ENCODE measurements around the gene CD53.
"Not testable (repeated sequence)": the region's sequence is repeated elsewhere in the genome, so short reads cannot be mapped to it uniquely, and the experiment has no call there.

Gene CD53

DNA sequence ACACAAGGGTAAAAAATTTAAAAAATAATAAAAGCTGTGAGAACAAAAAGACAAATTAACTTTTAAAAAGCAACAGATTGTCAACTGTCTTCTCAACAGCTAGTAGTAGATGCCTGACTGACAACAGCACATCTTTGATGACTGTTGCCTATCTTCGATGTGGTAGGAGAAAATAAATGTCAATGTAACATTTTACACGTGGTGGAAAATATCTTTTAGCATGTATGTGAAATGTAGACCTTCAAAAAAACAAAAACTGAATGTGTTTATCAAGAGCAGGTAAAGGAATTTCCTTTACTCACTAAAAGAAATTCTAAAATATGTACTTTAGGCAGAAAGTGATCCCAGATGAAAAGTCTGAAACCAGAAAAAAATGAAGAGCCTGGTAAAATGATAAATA lies 42.9 kb downstream of the CD53 start:
- no peak for DNase-seq (ENCODE audit: low read depth in 1 of 2, low spot score in 1 of 2)

- DNase-seq (ENCODE audit: low read depth in 1 of 2, low spot score in 1 of 2): no peak
These were observed 43.3 kb downstream of the CD53 start for GRCh38 chr1:110916274-110916668.

- DNase-seq (ENCODE audit: low read depth in 1 of 2, low spot score in 1 of 2): no peak
These were observed 43.8 kb downstream of the CD53 start for GRCh38 chr1:110916669-110917306.

GRCh38 chr1:110918016-110918415 lies 45.1 kb downstream of the CD53 start:
- no peak for DNase-seq (ENCODE audit: low read depth in 1 of 2, low spot score in 1 of 2)

- no peak for DNase-seq (ENCODE audit: low read depth in 1 of 2, low spot score in 1 of 2)
These were observed 49.0 kb downstream of the CD53 start for GRCh38 chr1:110921953-110922352.

DNA sequence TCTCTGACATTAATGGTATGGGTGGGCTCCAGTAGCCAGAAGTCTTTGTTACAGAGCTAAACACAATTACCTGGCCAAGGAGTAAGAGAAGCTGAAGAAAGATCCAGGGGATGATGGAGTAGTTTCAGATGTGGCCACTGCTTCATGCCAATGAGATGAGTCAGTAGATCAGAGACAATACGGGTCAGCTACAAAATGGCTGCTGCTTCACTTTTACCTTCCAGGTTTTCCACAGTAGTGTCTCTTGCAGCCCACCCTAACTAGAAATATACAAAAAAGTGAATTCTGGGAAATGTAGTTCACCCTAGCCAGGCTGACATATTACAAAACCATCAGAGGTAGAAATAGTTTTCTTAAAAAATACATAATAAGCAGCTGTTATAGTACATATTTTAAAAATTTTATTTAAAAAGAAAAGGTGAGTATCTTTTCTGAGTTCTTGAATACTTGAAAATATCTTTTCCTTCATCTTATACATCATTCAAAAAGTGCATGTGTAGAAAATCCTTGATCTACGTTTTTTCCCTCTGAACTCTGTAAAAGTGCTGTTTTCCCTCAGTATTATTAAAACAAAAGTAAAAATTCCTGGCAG lies 54.6 kb downstream of the CD53 start:
- no peak for DNase-seq (ENCODE audit: low read depth in 1 of 2, low spot score in 1 of 2)

GRCh38 chr1:110928191-110928590 lies 55.2 kb downstream of the CD53 start:
- DNase-seq (ENCODE audit: low read depth in 1 of 2, low spot score in 1 of 2): no peak

- DNase-seq (ENCODE audit: low read depth in 1 of 2, low spot score in 1 of 2): no peak
These were observed 56.0 kb downstream of the CD53 start for GRCh38 chr1:110928904-110929303.

- DNase-seq (ENCODE audit: low read depth in 1 of 2, low spot score in 1 of 2): not testable (repeated sequence)
These were observed 58.1 kb downstream of the CD53 start for GRCh38 chr1:110931097-110931496.

DNA sequence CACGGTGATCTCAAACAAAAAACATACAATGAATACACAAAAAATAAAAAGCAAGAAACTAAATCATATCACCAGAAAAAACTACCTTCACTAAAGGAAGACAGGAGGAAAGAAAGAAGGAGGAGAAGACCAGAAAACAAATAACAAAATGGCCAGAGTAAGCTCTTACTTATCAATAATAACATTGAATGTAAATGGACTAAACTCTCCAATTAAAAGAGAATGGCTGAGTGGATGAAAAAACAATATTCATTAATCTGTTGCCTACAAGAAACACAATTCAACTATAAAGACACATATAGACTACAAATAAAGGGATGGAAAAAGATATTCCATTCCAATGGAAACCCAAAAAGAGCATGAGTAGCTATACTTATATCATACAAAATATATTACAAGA lies 63.6 kb downstream of the CD53 start:
- DNase-seq (ENCODE audit: low read depth in 1 of 2, low spot score in 1 of 2): no peak

DNA sequence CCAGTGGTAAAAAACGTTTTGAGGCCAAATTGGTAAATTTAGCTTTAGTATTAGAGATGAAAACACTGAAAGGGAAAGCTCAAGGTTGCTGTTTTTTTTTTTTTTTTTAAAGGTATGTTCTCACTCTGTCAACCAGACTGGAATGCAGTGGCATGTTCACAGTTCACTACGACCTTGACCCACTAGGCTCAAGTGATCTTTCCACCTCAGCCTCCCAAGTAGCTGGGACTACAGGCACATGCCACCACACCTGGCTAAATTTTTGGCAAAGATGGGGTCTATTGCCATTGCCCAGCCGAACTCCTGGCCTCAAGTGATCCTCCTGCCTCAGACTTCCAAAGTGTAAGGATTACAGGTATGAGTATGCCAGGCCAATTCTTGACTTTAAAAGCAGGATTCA lies 71.9 kb downstream of the CD53 start:
- DNase-seq (ENCODE audit: low read depth in 1 of 2, low spot score in 1 of 2): no peak

GRCh38 chr1:110945626-110946025 lies 72.7 kb downstream of the CD53 start:
- DNase-seq (ENCODE audit: low read depth in 1 of 2, low spot score in 1 of 2): no peak

- DNase-seq (ENCODE audit: low read depth in 1 of 2, low spot score in 1 of 2): no peak
These were observed 75.3 kb downstream of the CD53 start for GRCh38 chr1:110948038-110948810.

Measured in activated T-helper 1 cell treated with anti-CD3 and anti-CD28 coated beads, Interleukin-2, amount 50 U/mL, for 16 hours (primary cell).